SK-N-SH (cell line): Measurements from ENCODE around the gene HRH2. TPM values are rescaled to one million over a fixed set of nuclear protein-coding genes. Genes with fewer than 3 reads are reported as not detected.

ENCODE experiments used
- CTCF ChIA-PET: fragments of 300-600, 350-600 bp; formaldehyde crosslinking; extraction: SDS; loops from one replicate; lab custom pipeline; 2021; lab: Yijun Ruan, JAX
- POLR2A ChIA-PET: fragments of 350-600 bp; sonication (Branson Sonifier 250); formaldehyde crosslinking; extraction: SDS; loops from one replicate; lab custom pipeline; 2020; ENCODE audit warnings: antibody characterized with exemption, inconsistent platforms; lab: Yijun Ruan, JAX
- DNase-seq: peaks from one replicate; pipeline ENCODE4 v3.0.0; 2012
- H2AFZ ChIP-seq: fragments of 200-600 bp; sonication (generic); 2 replicates; pipeline ENCODE4 v1.8.1; 2016; ENCODE audit warnings: antibody characterized with exemption, mild to moderate bottlenecking, low read depth
- H3F3A ChIP-seq: fragments of 200-600 bp; sonication (generic); replicated peaks from 2 replicates; pipeline ENCODE3; 2016; ENCODE audit warnings: antibody characterized with exemption, mild to moderate bottlenecking; ENCODE audit not compliant: insufficient read depth
- H3K27ac ChIP-seq, 2 experiments: fragments of 200-500 bp in 1 of 2; fragments of 200-600 bp in 1 of 2; sonication (Bioruptor generic) in 1 of 2; sonication (generic), shearing (Covaris generic) in 1 of 2; 2 replicates each; pipeline versions ENCODE4 v1.5.1 to v1.6.1; 2014 to 2016; ENCODE audit warnings: low read depth in 2 of 2, inconsistent platforms in 1 of 2, low read length in 1 of 2, mild to moderate bottlenecking in 1 of 2, mixed read lengths in 1 of 2
- H3K27me3 ChIP-seq: fragments of 200-600 bp; sonication (generic), shearing (Covaris generic); 2 replicates; pipeline ENCODE4 v1.6.1; 2016; ENCODE audit warnings: mixed run types; ENCODE audit not compliant: insufficient read depth
- H3K36me3 ChIP-seq, 2 experiments: fragments of 200-500 bp in 1 of 2; fragments of 200-600 bp in 1 of 2; sonication (Bioruptor generic) in 1 of 2; sonication (generic) in 1 of 2; replicated peaks in 1 of 2; 2 replicates each; pipeline versions ENCODE3 to v1.5.1; 2014 to 2016; ENCODE audit warnings: low read length in 1 of 2, mild to moderate bottlenecking in 1 of 2; ENCODE audit not compliant: insufficient read depth in 2 of 2, control insufficient read depth in 1 of 2
- H3K4me1 ChIP-seq, 2 experiments: fragments of 200-500 bp in 1 of 2; fragments of 200-600 bp in 1 of 2; sonication (Bioruptor generic) in 1 of 2; sonication (generic), shearing (Covaris generic) in 1 of 2; 2 replicates each; pipeline versions ENCODE4 v1.5.1 to v1.6.1; 2014 to 2016; ENCODE audit warnings: low read depth in 1 of 2, low read length in 1 of 2, mixed run types in 1 of 2; ENCODE audit not compliant: insufficient read depth in 2 of 2, control insufficient read depth in 1 of 2
- H3K4me2 ChIP-seq: fragments of 200-600 bp; sonication (generic), shearing (Covaris generic); 2 replicates; pipeline ENCODE4 v1.6.1; 2017; ENCODE audit warnings: mixed run types
- H3K4me3 ChIP-seq, 2 experiments: fragments of 200-500 bp in 1 of 2; fragments of 200-600 bp in 1 of 2; sonication (Bioruptor generic) in 1 of 2; sonication (generic), shearing (Covaris generic) in 1 of 2; 2 replicates each; pipeline versions ENCODE4 v1.5.1 to v1.8.1; 2014 to 2016; ENCODE audit warnings: low read depth in 2 of 2, inconsistent platforms in 1 of 2, low read length in 1 of 2, mild to moderate bottlenecking in 1 of 2, mixed read lengths in 1 of 2, moderate library complexity in 1 of 2
- H3K79me2 ChIP-seq: fragments of 200-600 bp; sonication (generic); 2 replicates; pipeline ENCODE4 v1.8.1; 2017; ENCODE audit warnings: mild to moderate bottlenecking; ENCODE audit not compliant: insufficient read depth
- H3K9ac ChIP-seq: fragments of 200-600 bp; sonication (generic); 2 replicates; pipeline ENCODE4 v1.6.1; 2017; ENCODE audit warnings: mixed run types
- H3K9me2 ChIP-seq: fragments of 200-600 bp; sonication (generic); 2 replicates; pipeline ENCODE4 v1.6.1; 2017; ENCODE audit warnings: mixed run types
- H3K9me3 ChIP-seq: fragments of 200-600 bp; sonication (generic); 2 replicates; pipeline ENCODE4 v1.6.1; 2017; ENCODE audit warnings: mixed run types, mild to moderate bottlenecking, moderate library complexity
- H4K20me1 ChIP-seq: fragments of 200-600 bp; sonication (generic); 2 replicates; pipeline ENCODE4 v1.6.1; 2017; ENCODE audit warnings: mild to moderate bottlenecking, mixed run types; ENCODE audit not compliant: insufficient read depth
- EP300 ChIP-seq, 2 experiments: IDR thresholded peaks; 2 replicates each; pipeline versions ENCODE4 v1.4.0 to v1.6.1; 2012; ENCODE audit warnings: borderline replicate concordance in 1 of 2, low read depth in 1 of 2, low read length in 1 of 2
- EZH2phosphoT487 ChIP-seq: fragments of 200-600 bp; sonication (generic); IDR thresholded peaks from 2 replicates; pipeline ENCODE4 v1.6.1; 2017; ENCODE audit warnings: low read depth, mixed run types, mild to moderate bottlenecking, antibody characterized with exemption, moderate library complexity, borderline replicate concordance
- GABPA ChIP-seq: IDR thresholded peaks from 2 replicates; pipeline ENCODE4 v1.4.0; 2012; ENCODE audit warnings: low read depth, mild to moderate bottlenecking
- REST ChIP-seq: IDR thresholded peaks from 2 replicates; pipeline ENCODE4 v1.6.1; 2012; ENCODE audit warnings: mild to moderate bottlenecking, low read depth, low read length, moderate library complexity
- RFX5 ChIP-seq: IDR thresholded peaks from 2 replicates; pipeline ENCODE4 v1.6.1; 2012; ENCODE audit warnings: mild to moderate bottlenecking, improper control_type of control experiment, low read length
- RXRA ChIP-seq: IDR thresholded peaks from 2 replicates; pipeline ENCODE4 v1.4.0; 2012; ENCODE audit warnings: low read depth, mild to moderate bottlenecking, borderline replicate concordance
- TCF12 ChIP-seq: IDR thresholded peaks from 2 replicates; pipeline ENCODE4 v1.4.0; 2012
- TEAD4 ChIP-seq: IDR thresholded peaks from 2 replicates; pipeline ENCODE4 v1.4.0; 2012; ENCODE audit warnings: mild to moderate bottlenecking, borderline replicate concordance; ENCODE audit not compliant: insufficient read depth
- WGBS: methylation state at CpG from one replicate; pipeline ENCODE4 v1.1.6; 2017; ENCODE audit warnings: low lambda C conversion rate; 5-methylcytosine and 5-hydroxymethylcytosine counted together
- polyA plus RNA-seq, 3 experiments: library from polyadenylated mRNA; depleted of rRNA; stranded (reverse); fragments of >200 nt; gene quantifications; 2 replicates each; pipeline ENCODE4 v1.2.3, GENCODE V29; 2012
- TF ChIP-seq, protein P1 (sequence below): IDR thresholded peaks from 2 replicates; pipeline ENCODE4 v1.4.0; 2012; ENCODE audit warnings: low read depth
- TF ChIP-seq, protein P2 (sequence below): IDR thresholded peaks from 2 replicates; pipeline ENCODE4 v1.4.0; 2012; ENCODE audit warnings: low read depth, borderline replicate concordance

HRH2 gene
- polyA plus RNA-seq, 1 of the 3 experiments (the other 2 are of a cell fraction): 0.08 TPM

DNA sequence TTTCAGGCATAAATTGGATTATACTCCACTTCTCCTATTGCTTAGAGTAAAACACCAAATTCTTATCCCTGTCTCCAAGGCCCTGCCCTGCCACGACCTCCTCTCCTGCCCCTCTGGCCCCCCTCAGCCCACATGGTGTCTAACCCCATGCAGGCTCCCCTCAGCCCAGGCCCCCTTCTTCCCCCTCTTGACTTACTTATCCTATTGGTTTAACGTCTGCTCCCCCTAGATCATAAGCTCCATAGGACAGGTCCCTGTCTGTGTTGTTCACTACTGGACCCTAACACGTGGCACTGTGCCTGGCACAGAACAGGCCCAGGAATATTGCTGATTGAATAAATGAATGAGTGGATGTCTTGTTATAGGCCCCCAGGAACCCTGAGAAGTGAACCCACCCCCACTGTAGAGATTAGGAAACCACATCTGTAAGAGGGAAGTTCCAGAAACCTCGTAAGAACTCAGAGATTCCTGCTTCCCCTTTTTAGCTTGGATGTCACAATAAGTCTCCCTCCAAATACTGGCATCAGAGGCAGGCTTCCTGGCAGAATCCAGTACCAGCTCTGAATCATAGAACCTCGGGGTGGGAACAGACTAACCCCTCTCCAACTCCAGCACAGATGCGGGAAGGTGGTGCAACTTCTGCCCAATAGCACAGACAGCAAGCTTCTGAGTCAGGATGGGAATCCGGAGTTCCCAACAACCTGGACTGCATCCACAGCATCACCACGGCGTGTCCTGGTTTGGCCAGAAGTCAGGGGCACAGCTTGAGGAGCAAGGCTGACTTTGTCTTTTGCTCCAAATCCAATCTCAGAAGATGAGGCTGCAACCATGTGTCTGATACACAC is 31.5 kb downstream of the HRH2 start (continued):
- TF ChIP-seq TEAD4 (no peak), EP300 (IDR thresholded peaks at IDR 0.05; ENCODE audit: borderline replicate concordance in 1 of 2, low read depth in 1 of 2, low read length in 1 of 2) (no peak)
- TF ChIP-seq, protein P1, sequence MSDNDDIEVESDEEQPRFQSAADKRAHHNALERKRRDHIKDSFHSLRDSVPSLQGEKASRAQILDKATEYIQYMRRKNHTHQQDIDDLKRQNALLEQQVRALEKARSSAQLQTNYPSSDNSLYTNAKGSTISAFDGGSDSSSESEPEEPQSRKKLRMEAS: no peak

DNA sequence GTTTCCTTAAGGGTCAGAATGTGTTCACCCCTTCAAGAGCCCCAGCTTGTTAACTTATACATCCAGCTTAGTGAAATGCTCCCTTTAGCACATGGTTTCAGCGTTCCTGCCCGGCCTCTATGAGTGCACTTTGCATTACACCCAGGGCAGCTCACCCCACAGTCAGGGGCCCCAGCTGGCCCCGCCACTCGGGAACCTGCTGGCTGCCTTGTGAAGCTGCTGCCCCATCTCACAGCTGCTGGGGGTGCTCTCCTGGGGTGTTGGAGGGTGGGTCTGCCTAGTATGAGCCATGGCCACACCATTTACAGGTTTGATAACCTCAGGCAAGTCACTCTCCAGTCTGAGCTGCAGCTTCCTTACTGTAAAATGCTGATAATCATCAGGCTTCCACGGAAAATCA is 32.2 kb downstream of the HRH2 start:
- no peaks in the 10 kb centered on the region for H3K27me3 ChIP-seq
- no peak for DNase-seq
- no peak for TF ChIP-seq GABPA
- no peaks in the 10 kb centered on the region for H3K9me2 ChIP-seq
- no peak overlapping the region for H2AFZ ChIP-seq
- H3K4me2 ChIP-seq: no peak overlapping the region
- H3K4me3 ChIP-seq: no peak overlapping the region
- 52% methylated on average over 5 of the region's 5 CpGs for WGBS
- H4K20me1 ChIP-seq: no peaks in the 10 kb centered on the region
- no peaks in the 10 kb centered on the region; a peak in 1 of 4 replicates for H3K4me1 ChIP-seq
- no peak overlapping the region for H3K27ac ChIP-seq
- ChIA-PET CTCF (interaction anchor here (0.7 to 1.1 kb wide), 3 partner anchors 11 to 156 kb away, joined by 3 read pairs; no protein-coding TSS in a partner anchor), POLR2A (no interaction called here)
- no peak overlapping the region for H3K9ac ChIP-seq
- H3F3A ChIP-seq: no peaks in the 10 kb centered on the region
- no peaks in the 10 kb centered on the region for H3K9me3 ChIP-seq
- H3K79me2 ChIP-seq: no peaks in the 10 kb centered on the region
- H3K36me3 ChIP-seq: no peaks in the 10 kb centered on the region

DNA sequence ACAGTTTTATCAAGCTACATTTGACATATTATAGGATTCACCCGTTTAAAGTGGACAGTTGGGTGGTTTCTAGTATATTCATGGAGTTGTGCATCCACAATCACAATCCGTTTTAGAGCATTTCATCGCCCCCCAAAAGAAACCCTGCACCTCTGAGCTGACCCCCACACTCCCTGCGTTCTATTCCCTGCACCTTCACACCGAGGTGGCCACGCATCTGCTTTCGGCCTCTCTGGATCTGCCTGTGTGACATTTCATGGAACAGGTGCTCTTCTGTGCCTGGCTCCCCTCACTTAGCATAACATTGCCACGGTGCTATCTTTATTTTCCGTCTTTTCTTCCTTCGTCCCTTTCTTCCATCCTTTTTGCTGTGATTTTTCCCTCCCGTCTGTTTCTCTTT is 32.7 kb downstream of the HRH2 start:
- CTCF ChIA-PET: interaction anchor here (0.7 to 1.1 kb wide), 3 partner anchors 11 to 156 kb away, joined by 3 read pairs; no protein-coding TSS in a partner anchor
- Histone ChIP-seq H3K36me3 (no peaks in the 10 kb centered on the region), H3K4me3 (no peak overlapping the region), H3K9ac (no peak overlapping the region), H3K79me2 (no peaks in the 10 kb centered on the region), H3K9me2 (no peaks in the 10 kb centered on the region), H3K9me3 (no peaks in the 10 kb centered on the region), H3K27me3 (no peaks in the 10 kb centered on the region), H3K4me1 (peaks cover 0 to 3% of the 10 kb centered on the region in 2 experiments; a peak in 1 of 4 replicates), H2AFZ (no peak overlapping the region), H3F3A (no peaks in the 10 kb centered on the region), H3K27ac (no peak overlapping the region), H3K4me2 (no peak overlapping the region), H4K20me1 (no peaks in the 10 kb centered on the region)
- POLR2A ChIA-PET: no interaction called here
- no peak for DNase-seq
- no peak for TF ChIP-seq REST
- TF ChIP-seq RFX5: no peak
- TF ChIP-seq, protein P2, sequence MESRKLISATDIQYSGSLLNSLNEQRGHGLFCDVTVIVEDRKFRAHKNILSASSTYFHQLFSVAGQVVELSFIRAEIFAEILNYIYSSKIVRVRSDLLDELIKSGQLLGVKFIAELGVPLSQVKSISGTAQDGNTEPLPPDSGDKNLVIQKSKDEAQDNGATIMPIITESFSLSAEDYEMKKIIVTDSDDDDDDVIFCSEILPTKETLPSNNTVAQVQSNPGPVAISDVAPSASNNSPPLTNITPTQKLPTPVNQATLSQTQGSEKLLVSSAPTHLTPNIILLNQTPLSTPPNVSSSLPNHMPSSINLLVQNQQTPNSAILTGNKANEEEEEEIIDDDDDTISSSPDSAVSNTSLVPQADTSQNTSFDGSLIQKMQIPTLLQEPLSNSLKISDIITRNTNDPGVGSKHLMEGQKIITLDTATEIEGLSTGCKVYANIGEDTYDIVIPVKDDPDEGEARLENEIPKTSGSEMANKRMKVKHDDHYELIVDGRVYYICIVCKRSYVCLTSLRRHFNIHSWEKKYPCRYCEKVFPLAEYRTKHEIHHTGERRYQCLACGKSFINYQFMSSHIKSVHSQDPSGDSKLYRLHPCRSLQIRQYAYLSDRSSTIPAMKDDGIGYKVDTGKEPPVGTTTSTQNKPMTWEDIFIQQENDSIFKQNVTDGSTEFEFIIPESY: no peak
- no peak for TF ChIP-seq RXRA
- no peak for TF ChIP-seq EZH2phosphoT487
- no peak for TF ChIP-seq TCF12
- TF ChIP-seq TEAD4: no peak
- WGBS: 49% methylated on average over 11 of the region's 11 CpGs
